HG03103 (cell line): Measurements from ENCODE around the gene D2HGDH.

ENCODE experiments used
- ATAC-seq: cut with Tn5 transposase; IDR thresholded peaks from one replicate; pipeline ENCODE4 v1.9.1; 2021; ENCODE audit warnings: low read depth; ENCODE audit not compliant: unreplicated experiment

The D2HGDH gene

DNA sequence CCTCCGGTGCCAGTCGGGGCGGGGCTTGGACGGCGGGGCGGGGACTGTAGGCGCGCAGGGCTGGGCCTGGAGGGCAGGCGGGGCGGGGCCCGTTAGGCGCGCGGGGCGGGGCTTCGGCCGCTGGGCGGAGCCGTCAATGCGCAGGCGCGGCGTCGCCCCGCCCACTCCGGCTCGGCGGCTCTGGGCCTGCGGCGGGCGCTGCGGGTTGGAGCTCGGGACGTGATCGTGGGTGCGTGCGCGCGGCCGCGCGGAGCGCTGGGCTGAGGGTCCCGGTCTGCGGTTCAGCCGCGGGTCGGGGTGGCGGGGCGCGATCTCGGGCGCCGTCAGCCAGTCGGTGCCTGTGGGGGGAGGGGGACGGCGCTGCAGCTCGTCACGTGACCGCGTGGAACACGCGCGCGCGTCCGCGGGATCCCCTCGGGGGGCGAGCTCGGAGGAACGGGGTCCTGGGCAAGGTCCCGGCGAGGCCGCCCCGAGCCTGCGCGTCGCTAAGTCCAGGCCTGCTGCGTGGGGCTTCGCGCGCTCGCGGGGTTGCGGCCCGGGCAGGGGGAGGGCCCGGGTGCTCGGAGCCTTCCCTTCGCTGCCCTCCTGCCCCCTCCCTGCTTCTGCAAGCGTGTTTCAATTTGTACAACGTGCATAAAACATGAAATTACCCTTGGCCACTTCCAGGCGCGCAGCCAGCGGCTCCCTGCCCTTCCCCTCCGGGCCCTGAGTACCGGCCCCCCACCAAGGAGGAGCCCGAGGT lies at the start of gene D2HGDH:
D2HGDH (plus strand) TSS at position 164 of the 742 bp plus-strand sequence. CDS start 595 bp downstream, outside the sequence.
- peak; percentile 73 for ATAC-seq

DNA sequence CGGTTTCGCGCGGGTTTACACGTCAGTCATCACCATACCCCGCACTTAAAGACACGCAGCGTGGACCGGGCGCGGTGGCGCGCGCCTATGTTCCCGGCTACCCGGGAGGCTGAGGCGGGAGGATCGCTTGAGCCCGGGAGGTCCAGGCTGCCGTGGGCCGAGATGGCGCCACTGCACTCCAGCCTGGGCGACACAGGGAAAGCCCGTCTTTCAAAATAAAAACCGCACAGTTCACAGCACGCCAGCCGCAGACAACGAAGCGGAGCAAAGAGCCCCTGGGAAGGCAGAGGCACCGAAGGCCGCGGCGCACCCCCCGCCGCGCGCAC lies 48.1 kb upstream of the D2HGDH start:
- peak; percentile 5 for ATAC-seq

DNA sequence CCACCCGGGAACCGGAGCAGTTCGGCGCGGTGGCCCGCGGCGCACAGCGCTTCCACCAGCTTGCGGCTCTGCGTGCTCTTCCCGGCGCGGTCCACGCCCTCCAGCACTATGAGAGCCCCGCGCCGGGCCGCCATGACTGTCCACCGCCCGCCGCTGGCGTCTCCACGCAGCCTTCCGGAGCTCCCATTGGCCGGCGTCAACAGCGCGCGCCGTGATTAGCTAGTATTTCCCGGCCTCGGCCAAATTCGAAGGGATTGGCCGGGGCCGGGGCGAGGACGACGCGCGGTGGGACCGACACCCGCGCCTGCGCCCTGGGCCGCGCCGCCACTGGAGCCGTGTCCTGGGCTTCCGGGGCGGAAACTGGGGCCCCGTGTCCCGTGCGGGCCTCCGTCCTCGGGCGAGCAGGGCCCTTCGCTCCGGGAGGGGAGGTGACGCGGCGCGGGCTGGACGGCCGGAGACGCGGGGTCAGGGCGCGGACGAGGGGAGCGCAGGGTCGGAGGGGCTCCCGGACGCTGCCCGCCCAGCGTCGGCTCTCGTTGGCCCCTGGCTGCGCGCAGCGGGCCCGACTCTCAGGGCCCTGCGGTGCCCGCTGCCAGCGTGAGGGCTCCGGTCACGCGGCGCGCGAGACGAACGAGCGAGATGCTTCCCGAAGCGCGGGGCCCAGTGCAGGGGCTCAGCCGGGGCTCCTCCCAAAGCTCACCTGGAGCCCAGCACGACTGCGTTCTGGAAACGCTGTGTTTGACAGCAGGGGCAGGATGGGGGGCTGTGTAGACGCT lies 47.6 kb upstream of the D2HGDH start, which contains the start of gene DTYMK:
DTYMK (minus strand) TSS at position 166 of the 776 bp plus-strand sequence; CDS start at position 134, 32 bp downstream.
- ATAC-seq, result peak; percentile 95

DNA sequence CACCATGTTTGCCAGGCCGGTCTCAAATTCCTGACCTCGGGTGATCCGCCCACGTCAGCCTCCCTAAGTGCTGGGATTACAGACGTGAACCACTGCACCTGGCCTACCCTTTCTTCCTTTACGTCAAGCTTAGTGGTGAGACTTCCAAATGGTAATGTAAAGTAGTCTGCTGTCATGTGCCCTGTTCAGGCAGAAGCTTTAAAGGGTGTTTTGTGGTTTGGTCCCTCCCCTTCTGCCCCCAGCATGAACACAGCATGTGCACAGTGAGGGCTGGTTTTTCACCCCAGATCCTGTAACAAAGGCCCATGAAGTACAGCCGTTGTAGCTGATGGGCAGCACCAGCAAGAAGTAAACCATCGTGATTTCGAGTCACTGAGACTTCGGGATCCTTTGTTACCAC lies 45.1 kb upstream of the D2HGDH start:
- ATAC-seq, result no peak

DNA sequence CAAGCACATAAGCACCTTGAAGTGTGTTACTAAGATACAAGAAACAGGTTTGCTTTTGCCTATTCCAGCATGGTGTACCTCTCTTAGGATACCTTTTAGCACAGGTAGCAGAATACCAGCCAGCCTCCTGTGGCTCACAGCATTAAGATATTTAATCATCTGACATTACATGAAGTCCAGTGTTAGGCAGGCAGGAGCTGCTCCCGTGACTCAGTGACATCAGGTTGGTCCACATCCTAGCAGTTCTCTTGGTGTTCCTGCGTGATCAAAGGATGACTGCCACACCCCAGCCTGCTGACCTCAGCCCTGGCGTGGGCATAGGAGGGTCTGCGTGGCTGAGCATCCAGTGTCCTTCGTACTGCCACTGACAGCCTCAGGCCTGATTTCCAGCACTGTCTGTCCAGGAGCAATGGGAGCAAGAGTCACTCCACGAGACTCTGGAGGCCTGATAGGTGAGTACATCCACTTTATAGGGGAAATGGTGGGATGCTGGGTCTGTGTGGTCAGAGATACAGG lies 44.2 kb upstream of the D2HGDH start:
- ATAC-seq, result no peak

DNA sequence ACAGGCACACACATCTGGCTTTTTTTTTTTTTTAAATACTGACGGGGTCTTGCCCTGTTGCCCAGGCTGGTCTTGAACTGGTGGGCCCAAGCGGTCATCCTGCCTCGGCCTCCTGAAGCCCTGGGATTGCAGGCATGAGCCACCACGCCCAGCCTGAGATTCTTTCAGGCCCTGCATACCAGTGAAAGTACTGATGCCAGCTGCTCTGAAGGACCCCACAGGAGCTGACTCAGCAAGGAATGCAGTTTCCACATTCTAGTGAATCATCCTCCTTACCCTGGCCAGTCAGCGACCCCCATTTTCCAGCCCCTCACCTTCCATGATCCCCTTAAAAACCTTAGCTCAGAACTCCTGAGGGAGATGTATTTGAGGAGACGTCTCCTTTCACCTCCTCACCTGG lies 42.0 kb upstream of the D2HGDH start:
- no peak for ATAC-seq

DNA sequence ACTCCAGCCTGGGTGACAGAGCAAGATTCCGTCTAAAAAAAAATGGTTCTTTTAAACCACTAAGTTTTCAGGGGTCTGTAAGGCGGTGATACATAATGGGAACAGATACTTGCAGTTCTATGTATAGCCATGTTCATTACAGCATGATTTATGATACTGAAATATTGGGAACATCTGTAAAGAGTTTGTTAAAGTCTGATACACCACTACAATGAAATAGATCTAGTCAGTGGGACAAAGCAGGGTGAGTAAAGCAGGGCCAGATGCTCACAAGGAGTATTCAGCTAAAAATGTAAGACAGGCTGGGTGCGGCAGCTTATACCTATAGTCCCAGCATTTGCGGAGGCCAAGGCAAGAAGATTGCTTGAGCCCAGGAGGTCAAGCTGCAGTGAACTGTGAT lies 38.8 kb upstream of the D2HGDH start:
- no peak for ATAC-seq

DNA sequence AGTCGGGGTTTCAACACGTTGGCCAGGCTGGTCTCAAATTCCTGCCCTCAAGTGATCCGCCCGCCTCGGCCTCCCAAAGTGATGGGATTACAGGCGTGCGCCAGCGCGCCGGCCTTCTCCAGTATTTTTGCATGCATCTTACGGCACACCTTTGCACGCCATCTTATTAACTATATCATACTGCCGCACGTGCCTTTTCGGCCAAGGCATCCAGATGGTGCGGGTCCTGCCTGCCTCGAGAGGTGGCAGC lies 33.4 kb upstream of the D2HGDH start:
- no peak for ATAC-seq

DNA sequence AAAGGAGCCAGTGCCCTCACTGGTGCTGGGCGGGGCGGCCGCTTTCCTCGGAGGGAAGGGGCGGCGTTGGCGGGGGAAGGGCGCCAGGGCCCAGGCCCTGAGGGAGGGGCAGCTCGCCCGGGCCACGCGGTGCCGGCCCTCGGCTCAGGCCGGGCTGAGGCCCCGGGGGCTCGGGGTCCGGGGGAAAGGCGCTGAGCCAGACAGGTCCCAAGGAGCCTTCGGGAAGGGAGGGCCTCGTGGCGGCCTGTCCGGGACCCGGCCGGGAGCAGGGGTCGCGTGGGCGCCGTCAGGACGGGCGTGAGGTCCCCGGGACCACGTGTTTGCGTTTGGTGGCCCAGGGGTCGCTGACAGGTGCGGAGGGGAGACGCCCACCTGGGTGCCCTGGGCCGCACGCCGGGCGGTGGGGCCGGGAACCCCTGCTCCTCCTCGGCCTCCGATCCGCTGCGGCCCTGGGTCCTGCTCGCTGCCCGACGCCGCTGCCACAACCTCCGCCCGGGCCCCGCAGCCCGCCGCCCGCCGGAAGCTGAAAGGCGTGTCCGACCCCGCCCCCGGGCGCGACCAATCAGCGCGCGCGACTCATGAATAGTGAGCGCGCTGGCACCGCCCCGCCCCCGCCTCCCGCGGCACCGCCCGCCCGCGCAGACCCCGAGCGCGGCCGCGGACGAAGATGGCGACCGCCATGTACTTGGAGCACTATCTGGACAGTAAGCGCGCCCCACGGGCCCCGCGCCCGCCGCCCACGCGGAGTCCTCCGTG lies 32.9 kb upstream of the D2HGDH start, which contains the start of gene ING5:
ING5 (plus strand) TSS at position 641 of the 756 bp plus-strand sequence; CDS start at position 668, 27 bp downstream.
- peak; percentile 51 for ATAC-seq

DNA sequence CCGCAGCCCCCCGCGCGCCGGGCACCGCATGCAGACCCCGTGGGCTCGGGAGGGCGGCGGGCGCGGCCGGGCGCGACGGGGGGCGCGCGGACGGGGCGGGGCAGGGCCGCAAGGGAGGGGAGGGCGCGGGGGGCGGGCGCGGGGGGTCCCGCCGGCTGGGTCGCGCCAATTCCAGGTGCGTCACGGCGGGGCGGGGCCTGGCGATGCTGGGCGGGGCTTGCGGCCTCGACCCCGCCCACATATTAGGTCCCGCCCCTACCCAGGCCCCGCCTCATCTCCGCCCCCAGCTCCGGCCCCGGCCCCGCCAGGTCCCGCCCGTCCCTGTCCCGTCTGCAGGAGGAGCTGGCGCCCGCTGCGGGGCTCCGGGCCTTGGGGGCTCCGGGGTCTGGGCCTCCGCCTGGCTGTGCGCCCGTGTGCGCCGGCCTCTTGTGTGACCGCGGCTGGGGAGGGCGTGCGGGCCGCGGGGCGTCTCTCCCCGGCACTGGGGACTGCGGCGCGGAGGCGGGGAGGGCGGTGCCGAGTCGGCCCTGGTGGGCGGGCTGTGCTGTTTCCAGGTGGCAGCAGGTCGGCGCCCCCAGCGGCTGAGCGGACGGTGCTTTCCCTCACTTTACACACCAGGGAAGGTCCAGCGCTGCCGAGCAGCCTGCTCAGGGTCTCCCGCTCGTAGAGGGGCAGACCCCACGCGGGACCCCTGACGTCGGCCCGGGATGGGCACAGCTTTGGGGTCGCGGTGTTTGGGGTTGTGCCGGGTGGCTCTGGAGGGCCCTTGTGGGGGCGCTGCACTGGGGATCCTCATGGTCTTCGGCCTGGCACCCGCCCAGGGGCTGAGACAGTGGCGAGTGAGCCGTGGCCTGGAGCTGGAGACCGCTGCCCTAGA lies 32.0 kb upstream of the D2HGDH start:
- peak; percentile 53 for ATAC-seq

DNA sequence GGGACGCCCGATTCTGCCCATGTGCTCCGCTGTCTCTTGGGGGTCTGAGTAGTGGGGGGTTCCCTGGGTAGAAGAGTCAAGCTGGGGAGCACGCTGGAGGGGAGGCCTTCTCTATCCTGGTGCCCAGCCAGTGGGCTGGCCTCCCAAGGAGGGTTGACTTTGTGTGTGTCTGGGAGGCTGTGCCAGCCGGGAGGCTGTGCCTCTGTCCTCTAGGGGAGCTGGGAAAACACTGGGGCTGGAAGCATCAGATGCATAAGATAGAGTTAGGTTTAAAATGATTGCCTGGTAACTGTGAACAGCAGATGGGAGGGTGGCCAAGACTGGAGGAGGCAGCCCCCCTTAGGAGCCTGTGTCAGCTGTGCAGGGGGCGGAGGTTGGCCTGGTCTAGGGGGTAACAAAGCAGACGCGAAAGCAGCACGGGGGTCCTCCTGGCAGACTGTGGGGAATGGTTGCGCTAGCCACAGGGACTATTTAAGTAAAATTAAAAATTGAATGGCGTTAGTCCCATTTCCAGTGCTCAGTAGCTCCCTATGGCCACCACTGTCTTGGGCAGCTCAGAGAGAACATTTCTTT lies 31.3 kb upstream of the D2HGDH start:
- no peak for ATAC-seq

DNA sequence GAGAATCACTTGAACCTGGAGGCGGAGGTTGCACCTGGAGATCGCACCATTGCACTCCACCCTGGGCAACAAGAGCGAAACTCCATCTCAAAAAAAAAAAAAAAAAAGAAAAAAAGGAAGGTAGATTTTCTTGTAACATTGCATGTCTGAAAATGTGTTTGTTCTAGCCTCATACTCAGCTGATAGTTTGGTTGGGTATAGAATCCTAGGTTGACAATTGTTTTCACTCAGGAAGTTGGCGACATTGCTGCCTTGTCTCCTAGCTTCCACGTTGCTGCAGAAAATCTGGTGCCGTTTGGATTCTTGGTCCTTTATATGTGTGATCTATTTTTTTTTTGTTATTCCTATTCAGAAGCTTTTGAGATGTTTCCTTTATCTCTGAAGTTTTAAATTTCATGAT lies 27.9 kb upstream of the D2HGDH start:
- no peak for ATAC-seq

DNA sequence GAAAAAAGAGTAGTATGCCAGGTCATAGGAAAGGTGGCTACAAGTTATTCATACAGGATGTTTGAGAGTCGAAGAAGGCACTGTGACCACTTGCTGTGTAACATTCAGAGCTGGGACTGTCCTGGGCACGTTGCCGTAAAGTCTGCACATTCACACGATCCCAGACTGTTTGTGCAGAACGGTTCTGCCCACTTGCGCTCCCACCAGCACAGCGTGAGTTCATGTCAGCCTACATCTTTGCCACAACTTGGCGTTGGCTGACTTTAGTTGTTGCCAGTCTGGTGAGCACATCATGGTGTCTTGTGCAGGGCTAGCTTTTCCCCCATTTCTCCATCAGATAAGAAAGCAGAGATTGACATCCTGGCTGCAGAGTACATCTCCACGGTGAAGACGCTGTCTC lies 25.6 kb upstream of the D2HGDH start:
- no peak for ATAC-seq

DNA sequence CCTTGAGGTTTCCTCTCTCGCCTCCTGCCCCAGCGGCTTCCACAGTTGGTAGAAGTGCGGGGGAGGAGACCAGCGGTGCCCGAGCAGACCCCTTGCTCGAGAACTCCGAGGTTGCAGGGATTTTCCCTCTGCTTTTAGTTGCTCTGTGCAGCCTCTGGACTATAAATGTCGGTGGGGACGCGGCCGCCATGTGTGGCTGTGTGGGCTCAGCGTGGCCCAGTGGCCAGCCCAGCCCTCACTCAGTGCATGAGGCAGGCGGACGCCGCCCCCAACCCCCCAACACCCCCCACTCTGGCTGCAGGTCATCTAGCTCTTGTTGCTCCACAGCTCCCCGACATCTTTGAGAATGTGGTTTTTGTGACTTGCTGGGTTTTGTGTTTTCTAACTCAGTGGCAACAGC lies 15.3 kb upstream of the D2HGDH start:
- no peak for ATAC-seq

DNA sequence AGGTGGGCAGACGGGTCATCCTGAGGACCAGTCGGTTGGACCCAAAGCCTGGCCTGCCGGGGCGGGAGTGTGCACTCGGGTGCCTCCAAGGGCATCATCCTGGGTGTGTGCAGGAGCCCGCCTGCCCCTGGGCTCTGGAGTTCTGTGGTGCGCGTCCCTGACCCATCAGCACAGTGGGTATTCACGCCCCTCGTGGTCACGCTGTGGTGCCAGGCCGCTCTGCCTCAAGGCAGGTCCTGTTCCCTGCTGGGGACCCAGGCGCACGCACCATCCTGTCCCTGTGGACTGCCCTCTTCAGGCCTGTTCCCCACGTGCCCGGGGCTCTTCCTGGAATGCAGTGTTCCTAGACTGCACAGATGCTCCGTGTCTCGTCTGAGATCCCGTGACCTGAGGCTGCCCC lies 14.3 kb upstream of the D2HGDH start:
- no peak for ATAC-seq

DNA sequence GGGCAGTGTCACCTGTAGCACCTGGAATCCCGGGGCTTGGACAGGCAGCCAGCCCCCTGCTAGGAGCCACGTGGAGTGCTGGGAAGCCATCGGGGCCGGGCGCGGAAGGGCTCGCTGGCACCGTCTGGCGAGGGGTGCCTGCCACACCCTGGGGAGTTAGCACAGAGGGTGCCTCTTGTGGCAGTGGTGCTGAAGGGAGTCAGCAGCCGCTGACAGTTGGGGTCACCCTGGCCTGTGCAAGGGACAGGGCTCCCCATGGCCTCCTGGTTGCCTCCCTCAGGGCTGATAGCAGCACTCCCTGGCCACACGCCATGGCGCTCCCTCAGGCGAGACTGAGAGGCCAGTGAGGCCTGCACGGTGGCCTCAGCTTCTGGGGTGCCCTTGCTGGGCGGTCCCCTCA lies 13.9 kb upstream of the D2HGDH start:
- ATAC-seq, result no peak

DNA sequence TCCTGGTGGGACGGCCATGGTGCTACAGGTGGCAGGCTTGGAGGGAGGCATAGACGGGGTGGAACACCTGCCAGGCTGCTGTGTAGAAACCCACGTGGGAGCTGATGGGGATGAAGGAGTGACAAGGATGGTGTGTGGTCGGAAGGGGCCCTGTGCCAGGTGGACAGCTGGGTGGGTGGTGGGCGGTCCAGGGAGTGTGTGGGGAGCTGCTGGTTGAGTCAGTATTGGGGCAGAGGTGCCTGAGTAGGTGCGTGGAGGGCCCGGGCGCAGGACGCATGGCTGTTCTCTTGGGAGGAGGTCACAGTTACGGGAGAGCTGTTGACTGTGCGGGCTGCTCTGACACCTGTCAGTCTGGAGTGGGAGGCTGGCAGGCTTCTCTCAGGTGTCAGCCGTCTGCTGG lies 12.6 kb upstream of the D2HGDH start:
- no peak for ATAC-seq

DNA sequence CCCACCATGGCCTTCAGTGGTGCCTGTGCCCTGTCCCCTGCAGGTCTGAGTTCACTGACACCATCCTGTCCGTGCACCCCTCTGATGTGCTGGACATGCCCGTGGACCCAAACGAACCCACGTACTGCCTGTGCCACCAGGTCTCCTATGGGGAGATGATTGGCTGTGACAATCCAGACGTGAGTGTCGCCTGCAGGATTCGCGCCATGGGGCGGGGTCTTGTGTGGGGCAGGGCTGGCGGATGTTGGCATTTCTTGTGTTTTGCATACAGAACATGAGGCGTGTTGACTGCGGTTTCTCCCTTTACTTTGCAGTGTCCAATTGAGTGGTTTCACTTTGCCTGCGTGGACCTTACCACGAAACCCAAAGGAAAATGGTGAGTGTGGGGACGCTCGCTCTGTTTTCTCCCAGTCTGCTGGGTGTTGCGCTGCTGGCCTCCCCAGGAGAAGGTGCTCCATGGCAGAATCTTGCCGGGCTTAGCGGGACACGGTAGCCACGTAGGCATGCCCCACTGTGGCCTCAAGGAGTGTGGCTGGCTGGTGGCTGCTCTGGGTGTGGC lies 11.5 kb upstream of the D2HGDH start:
- no peak for ATAC-seq

DNA sequence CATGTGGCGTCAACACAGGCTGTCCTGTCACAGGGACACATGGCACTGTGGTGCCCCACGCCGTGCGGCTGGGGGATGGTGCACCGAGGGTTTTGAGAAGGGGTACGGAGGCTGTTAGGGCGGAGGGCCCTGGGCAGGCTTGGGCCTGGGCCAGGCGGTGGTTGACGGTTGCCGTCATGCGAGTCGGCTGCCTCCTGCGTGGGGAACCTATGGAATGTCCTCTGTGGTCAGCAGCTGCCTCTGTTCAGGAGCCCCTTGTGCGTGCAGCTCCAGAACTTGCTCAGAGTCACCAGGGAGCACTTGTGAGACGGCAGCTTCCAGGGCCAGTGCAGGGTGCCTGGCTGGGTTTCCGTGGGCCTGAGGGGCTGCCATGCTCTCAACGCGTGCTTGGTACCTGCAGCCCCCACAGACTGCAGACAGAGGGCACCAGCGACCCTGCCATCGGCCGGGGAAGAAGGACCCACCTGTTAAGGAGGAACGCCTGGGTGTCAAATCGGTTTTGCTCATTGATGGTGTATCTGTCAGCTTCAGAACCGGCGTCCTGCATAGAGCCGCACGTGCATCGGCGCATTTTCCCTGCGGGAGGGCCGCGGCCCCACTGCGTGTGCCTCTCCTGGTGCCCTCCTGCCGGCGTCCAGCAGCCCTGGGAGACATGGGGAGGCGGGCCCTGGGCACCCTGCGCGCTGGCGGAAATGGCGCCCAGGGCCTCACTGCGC lies 10.0 kb upstream of the D2HGDH start:
- ATAC-seq, result no peak
